RWPE2 (cell line): ENCODE measurements around the gene WDR86.

Source experiments
- ATAC-seq: fragments of 200-7000 bp; cut with Tn5 transposase; 3 replicates; pipeline ENCODE4 v1.9.1; 2021; ENCODE audit warnings: low read depth
- DNase-seq: peaks from one replicate; pipeline ENCODE4 v3.0.0-alpha.2; 2020; ENCODE audit warnings: low spot score
- H3K27ac ChIP-seq: fragments of 450-650 bp; 2 replicates; pipeline ENCODE4 v1.5.1; 2017; ENCODE audit warnings: mild to moderate bottlenecking; ENCODE audit not compliant: poor library complexity, severe bottlenecking
- H3K27me3 ChIP-seq: fragments of 250-450 bp; sonication (Bioruptor Pico); 2 replicates; pipeline ENCODE4 v1.5.1; 2021; ENCODE audit warnings: mild to moderate bottlenecking, moderate library complexity; ENCODE audit not compliant: insufficient read depth, poor library complexity, severe bottlenecking
- H3K36me3 ChIP-seq: fragments of 250-450 bp; sonication (Bioruptor Pico); 2 replicates; pipeline ENCODE4 v1.5.1; 2020; ENCODE audit warnings: low read depth, mild to moderate bottlenecking, moderate library complexity
- H3K4me1 ChIP-seq: fragments of 250-450 bp; sonication (Bioruptor Pico); 2 replicates; pipeline ENCODE4 v1.5.1; 2021; ENCODE audit warnings: mild to moderate bottlenecking, moderate library complexity; ENCODE audit not compliant: insufficient read depth, poor library complexity, severe bottlenecking
- H3K4me3 ChIP-seq: fragments of 250-450 bp; sonication (Bioruptor Pico); 2 replicates; pipeline ENCODE4 v1.5.1; 2021; ENCODE audit warnings: mild to moderate bottlenecking, moderate library complexity; ENCODE audit not compliant: severe bottlenecking
- H3K9me3 ChIP-seq: fragments of 250-450 bp; sonication (Bioruptor Pico); 2 replicates; pipeline ENCODE4 v1.5.1; 2021; ENCODE audit warnings: mild to moderate bottlenecking, moderate library complexity; ENCODE audit not compliant: severe bottlenecking
- CTCF ChIP-seq: fragments of 450-650 bp; IDR thresholded peaks from one replicate; pipeline ENCODE4 v1.5.1; 2017; ENCODE audit warnings: mild to moderate bottlenecking, moderate library complexity; ENCODE audit not compliant: poor library complexity, severe bottlenecking

WDR86 gene

GRCh38 chr7:151455690-151456089, 45.9 kb upstream of the WDR86 start:
- Histone ChIP-seq H3K9me3 (no peaks in the 10 kb centered on the region), H3K27me3 (no peaks in the 10 kb centered on the region), H3K27ac (no peak overlapping the region), H3K4me3 (no peak overlapping the region), H3K36me3 (no peaks in the 10 kb centered on the region), H3K4me1 (peaks cover 12% of the 10 kb centered on the region)
- no peak for TF ChIP-seq CTCF
- DNase-seq (no peak), ATAC-seq (no peak)

- Histone ChIP-seq H3K4me3 (no peak overlapping the region), H3K9me3 (no peaks in the 10 kb centered on the region), H3K36me3 (no peaks in the 10 kb centered on the region), H3K27ac (no peak overlapping the region), H3K4me1 (peaks cover 7% of the 10 kb centered on the region), H3K27me3 (no peaks in the 10 kb centered on the region)
- DNase-seq: no peak
- no peak for ATAC-seq
- no peak for TF ChIP-seq CTCF
These were observed 45.2 kb upstream of the WDR86 start for GRCh38 chr7:151454932-151455530.

- TF ChIP-seq CTCF: no peak
- Histone ChIP-seq H3K4me3 (no peak overlapping the region), H3K36me3 (no peaks in the 10 kb centered on the region), H3K27me3 (no peaks in the 10 kb centered on the region), H3K4me1 (peaks cover 1% of the 10 kb centered on the region), H3K27ac (no peak overlapping the region), H3K9me3 (no peaks in the 10 kb centered on the region)
- DNase-seq: no peak
- no peak for ATAC-seq
These were observed 44.5 kb upstream of the WDR86 start for GRCh38 chr7:151454305-151454704.

- Histone ChIP-seq H3K27me3 (no peaks in the 10 kb centered on the region), H3K4me3 (no peak overlapping the region), H3K27ac (no peak overlapping the region), H3K4me1 (no peaks in the 10 kb centered on the region), H3K36me3 (no peaks in the 10 kb centered on the region), H3K9me3 (no peaks in the 10 kb centered on the region)
- no peak for ATAC-seq
- no peak for DNase-seq
- no peak for TF ChIP-seq CTCF
These were observed 43.5 kb upstream of the WDR86 start for GRCh38 chr7:151453326-151453791.

GRCh38 chr7:151452680-151453325, 43.0 kb upstream of the WDR86 start:
- H3K27me3 ChIP-seq: no peaks in the 10 kb centered on the region
- ATAC-seq: no peak
- TF ChIP-seq CTCF: no peak

More at GRCh38 chr7:151452680-151453325, 43.0 kb upstream of the WDR86 start:
- no peaks in the 10 kb centered on the region for H3K9me3 ChIP-seq
- no peak for DNase-seq
- H3K4me1 ChIP-seq: no peaks in the 10 kb centered on the region
- H3K27ac ChIP-seq: no peak overlapping the region
- H3K36me3 ChIP-seq: no peaks in the 10 kb centered on the region
- H3K4me3 ChIP-seq: no peak overlapping the region
